D721Med (cell line): ENCODE measurements around the gene PCSK1.

Experiments used
- DNase-seq: peaks from one replicate; pipeline ENCODE4 v3.0.0; 2011; ENCODE audit warnings: low spot score; ENCODE audit not compliant: insufficient read length
- FAIRE-seq: peaks from 2 replicates; lab custom pipeline; 2011; peaks lifted over from hg19 to GRCh38; lab: Jason Lieb, UNC
- TF ChIP-seq, protein P1 (sequence below): IDR thresholded peaks from 2 replicates; pipeline ENCODE4 v1.5.1; 2012; ENCODE audit warnings: mild to moderate bottlenecking, control low read depth; ENCODE audit not compliant: insufficient read depth; ENCODE audit errors: missing control alignments

PCSK1 gene

DNA sequence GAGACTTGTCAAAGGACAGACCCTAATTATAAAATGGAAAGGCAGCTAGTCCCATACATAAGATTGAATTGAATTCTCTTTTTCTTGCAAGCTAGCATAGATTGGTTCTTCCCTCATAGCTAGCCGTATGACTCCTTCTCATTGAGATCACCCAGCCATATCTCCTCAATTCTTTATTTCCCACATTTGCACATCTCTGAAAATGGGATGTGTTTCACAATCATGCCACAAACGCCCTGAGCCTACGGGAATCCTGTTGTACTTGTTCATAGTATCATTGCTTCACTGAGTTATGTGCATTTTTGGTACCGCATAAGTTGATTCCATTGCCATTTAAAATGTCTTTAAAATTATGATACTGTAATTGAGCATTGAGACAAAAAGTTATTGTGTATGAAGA, 90.5 kb downstream of the PCSK1 start:
- TF ChIP-seq, protein P1, sequence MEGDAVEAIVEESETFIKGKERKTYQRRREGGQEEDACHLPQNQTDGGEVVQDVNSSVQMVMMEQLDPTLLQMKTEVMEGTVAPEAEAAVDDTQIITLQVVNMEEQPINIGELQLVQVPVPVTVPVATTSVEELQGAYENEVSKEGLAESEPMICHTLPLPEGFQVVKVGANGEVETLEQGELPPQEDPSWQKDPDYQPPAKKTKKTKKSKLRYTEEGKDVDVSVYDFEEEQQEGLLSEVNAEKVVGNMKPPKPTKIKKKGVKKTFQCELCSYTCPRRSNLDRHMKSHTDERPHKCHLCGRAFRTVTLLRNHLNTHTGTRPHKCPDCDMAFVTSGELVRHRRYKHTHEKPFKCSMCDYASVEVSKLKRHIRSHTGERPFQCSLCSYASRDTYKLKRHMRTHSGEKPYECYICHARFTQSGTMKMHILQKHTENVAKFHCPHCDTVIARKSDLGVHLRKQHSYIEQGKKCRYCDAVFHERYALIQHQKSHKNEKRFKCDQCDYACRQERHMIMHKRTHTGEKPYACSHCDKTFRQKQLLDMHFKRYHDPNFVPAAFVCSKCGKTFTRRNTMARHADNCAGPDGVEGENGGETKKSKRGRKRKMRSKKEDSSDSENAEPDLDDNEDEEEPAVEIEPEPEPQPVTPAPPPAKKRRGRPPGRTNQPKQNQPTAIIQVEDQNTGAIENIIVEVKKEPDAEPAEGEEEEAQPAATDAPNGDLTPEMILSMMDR: no peak
- FAIRE-seq (no peak), DNase-seq (no peak)
